Fibroblast of the aortic adventitia (primary cell): ENCODE measurements around the gene IGF2BP3. TPM values are rescaled to one million over a fixed set of nuclear protein-coding genes. Genes with fewer than 3 reads are reported as not detected.

Experiments
- DNase-seq: peaks from one replicate; pipeline ENCODE4 v3.0.0-alpha.2; 2010; ENCODE audit warnings: low read depth
- H3K4me3 ChIP-seq: 2 replicates; pipeline ENCODE4 v1.5.1; 2011; ENCODE audit warnings: low read depth, mild to moderate bottlenecking, control low read depth, low read length, moderate library complexity
- total RNA-seq: library from RNA; depleted of rRNA; stranded (reverse); fragments of >200 nt; gene quantifications from 2 replicates; pipeline ENCODE4 v1.2.3, GENCODE V29; 2012; ENCODE audit warnings: low replicate concordance
- TF ChIP-seq, protein P1 (sequence below): IDR thresholded peaks from 2 replicates; pipeline ENCODE4 v1.5.1; 2011; ENCODE audit warnings: mild to moderate bottlenecking, low read length, control low read depth, inconsistent platforms; ENCODE audit not compliant: insufficient read depth

IGF2BP3 gene
- total RNA-seq, 1 donor, result 116 TPM

- H3K4me3 ChIP-seq, result peak within 1 kb of the TSS; percentile 77
- DNase-seq, result peak; percentile 96
- TF ChIP-seq, protein P1, sequence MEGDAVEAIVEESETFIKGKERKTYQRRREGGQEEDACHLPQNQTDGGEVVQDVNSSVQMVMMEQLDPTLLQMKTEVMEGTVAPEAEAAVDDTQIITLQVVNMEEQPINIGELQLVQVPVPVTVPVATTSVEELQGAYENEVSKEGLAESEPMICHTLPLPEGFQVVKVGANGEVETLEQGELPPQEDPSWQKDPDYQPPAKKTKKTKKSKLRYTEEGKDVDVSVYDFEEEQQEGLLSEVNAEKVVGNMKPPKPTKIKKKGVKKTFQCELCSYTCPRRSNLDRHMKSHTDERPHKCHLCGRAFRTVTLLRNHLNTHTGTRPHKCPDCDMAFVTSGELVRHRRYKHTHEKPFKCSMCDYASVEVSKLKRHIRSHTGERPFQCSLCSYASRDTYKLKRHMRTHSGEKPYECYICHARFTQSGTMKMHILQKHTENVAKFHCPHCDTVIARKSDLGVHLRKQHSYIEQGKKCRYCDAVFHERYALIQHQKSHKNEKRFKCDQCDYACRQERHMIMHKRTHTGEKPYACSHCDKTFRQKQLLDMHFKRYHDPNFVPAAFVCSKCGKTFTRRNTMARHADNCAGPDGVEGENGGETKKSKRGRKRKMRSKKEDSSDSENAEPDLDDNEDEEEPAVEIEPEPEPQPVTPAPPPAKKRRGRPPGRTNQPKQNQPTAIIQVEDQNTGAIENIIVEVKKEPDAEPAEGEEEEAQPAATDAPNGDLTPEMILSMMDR, result no peak
Measured at GRCh38 chr7:23298885-23299769, 171.2 kb downstream of the IGF2BP3 start, which contains the start of gene MALSU1. Gene MALSU1, plus strand, starts transcription at chr7:23299339. Its CDS starts 14 bp downstream, at chr7:23299353.

DNA sequence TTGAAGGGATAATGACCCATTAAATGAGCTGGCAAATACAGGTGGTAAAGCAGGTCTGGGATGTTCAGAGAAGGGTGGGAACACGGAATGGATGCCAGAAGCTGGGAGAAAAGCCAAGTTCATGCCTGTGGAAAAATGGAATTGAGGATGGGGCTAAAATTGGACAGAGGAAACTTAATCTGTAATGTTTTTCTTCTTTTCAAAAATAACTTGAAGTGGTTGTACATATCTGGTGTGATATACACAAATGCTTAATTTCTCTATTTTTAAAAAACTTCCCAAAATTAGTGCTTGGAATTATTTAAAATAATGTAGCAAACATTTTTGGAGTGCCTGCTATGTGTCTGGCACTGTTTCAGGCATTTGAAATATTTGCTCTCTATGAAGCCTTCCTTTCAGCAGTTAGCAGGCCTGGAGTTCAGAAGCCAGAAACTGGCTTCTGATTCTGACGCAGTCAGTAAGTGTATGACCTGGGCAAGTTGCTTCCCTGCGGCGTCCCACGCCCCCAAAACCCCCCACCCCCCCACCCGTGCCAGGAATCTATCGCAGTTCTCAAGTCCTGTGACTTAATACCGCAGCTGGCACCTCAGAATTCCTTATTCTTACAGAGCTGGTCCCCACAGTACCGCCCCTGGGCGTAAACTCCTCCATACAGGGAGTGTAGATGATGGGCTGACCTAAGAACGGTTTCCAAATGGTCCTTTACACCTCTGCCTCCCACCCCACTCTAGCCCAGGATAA lies 172.0 kb downstream of the IGF2BP3 start:
- TF ChIP-seq, protein P1, result no peak
- DNase-seq, result peak; percentile 86
- H3K4me3 ChIP-seq, result no peak overlapping the region

DNA sequence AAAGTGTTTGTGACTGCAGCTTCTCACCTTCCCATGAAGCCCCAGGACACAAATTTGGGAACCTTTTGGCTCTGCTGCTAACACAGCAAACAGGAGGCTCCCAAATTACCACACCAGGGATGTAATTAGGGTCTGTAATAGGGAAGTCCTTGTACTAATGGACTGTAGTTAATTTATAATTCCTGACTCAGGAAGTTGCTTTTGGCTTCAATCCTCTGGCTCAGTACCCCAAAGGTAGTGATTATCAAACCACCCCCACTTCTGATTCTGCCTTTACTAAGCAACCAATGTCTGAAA lies 174.9 kb downstream of the IGF2BP3 start:
- DNase-seq, result no peak
- TF ChIP-seq, protein P1, result no peak
- no peak overlapping the region for H3K4me3 ChIP-seq

- no peak overlapping the region for H3K4me3 ChIP-seq
- no peak for DNase-seq
- TF ChIP-seq, protein P1, result no peak
Measured at GRCh38 chr7:23294549-23295400, 175.5 kb downstream of the IGF2BP3 start.

GRCh38 chr7:23293500-23294073 lies 176.7 kb downstream of the IGF2BP3 start:
- DNase-seq, result no peak
- TF ChIP-seq, protein P1, result no peak
- no peak overlapping the region for H3K4me3 ChIP-seq

- no peak for DNase-seq
- H3K4me3 ChIP-seq, result no peak overlapping the region
- TF ChIP-seq, protein P1, result no peak
Measured at GRCh38 chr7:23292623-23293022, 177.7 kb downstream of the IGF2BP3 start.
